GM12872 (cell line): ENCODE results near the gene TXNDC17.

ENCODE experiments used
- TF ChIP-seq, protein P1 (sequence below): IDR thresholded peaks from 3 replicates; pipeline ENCODE4 v1.5.1; 2011; ENCODE audit warnings: low read depth, mild to moderate bottlenecking, low read length, moderate library complexity; ENCODE audit not compliant: insufficient read depth

Gene TXNDC17

DNA sequence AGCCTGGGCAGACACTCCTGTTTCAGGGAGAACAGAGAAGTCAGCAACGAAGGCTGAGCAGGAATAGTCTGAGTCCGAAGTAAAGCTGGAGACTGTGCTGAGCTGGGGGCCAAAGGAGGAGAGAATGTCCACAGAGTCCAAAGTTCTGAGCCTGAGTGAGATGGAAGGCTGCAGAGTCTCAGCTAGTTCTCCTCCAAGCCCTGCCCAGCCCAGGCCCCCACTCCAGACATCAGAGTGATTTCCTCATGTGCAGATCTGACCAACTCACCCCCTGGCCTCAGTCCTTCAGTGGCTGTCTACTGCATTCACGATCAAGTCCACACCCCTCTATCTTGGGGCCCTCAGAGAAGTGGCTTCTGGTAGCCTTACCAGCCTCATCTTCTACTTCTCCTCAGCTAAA lies 50.7 kb downstream of the TXNDC17 start:
- TF ChIP-seq, protein P1, sequence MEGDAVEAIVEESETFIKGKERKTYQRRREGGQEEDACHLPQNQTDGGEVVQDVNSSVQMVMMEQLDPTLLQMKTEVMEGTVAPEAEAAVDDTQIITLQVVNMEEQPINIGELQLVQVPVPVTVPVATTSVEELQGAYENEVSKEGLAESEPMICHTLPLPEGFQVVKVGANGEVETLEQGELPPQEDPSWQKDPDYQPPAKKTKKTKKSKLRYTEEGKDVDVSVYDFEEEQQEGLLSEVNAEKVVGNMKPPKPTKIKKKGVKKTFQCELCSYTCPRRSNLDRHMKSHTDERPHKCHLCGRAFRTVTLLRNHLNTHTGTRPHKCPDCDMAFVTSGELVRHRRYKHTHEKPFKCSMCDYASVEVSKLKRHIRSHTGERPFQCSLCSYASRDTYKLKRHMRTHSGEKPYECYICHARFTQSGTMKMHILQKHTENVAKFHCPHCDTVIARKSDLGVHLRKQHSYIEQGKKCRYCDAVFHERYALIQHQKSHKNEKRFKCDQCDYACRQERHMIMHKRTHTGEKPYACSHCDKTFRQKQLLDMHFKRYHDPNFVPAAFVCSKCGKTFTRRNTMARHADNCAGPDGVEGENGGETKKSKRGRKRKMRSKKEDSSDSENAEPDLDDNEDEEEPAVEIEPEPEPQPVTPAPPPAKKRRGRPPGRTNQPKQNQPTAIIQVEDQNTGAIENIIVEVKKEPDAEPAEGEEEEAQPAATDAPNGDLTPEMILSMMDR = no peak
